GM18858 (cell line): Measurements from ENCODE around the gene EPB41L3.
"Not testable (repeated sequence)": the region's sequence is repeated elsewhere in the genome, so short reads cannot be mapped to it uniquely, and the experiment has no call there.

Experiments
- ATAC-seq: cut with Tn5 transposase; IDR thresholded peaks from one replicate; pipeline ENCODE4 v1.9.1; 2021; ENCODE audit not compliant: unreplicated experiment

The EPB41L3 gene

DNA sequence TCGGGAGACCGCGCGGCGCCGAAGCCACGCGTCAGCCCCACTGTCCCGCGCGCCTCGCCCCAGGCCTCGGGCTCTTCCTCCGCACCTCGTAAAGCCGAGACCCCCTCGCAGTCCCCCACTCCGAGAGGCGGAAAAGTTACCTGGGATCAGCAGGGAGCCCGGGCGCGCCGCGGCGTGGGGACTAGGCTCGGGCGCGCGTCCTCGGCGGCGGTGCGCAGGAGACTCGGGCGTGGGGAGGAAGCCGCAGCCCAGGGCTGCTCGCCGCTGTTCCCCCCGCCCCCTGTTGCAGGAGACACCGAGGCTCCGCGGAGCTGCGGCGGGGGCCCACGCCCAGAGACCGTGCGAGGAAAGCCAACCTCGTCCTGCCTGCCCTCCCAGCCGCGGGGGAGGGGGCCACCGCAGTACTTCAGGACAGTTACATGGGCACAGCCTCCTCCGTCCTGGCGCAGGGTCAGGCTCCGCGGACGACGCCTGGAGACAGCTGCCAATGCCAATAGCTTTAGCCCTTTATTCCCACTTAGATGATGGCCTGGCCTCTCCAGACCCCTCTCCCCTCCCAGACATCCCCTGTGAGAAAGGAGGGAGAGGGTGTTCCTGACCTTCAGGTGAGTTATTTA, at the start of gene EPB41L3:
EPB41L3 (minus strand) TSS at position 225 of the 617 bp plus-strand sequence. CDS start 54,814 bp downstream, outside the sequence.
- ATAC-seq = no peak

DNA sequence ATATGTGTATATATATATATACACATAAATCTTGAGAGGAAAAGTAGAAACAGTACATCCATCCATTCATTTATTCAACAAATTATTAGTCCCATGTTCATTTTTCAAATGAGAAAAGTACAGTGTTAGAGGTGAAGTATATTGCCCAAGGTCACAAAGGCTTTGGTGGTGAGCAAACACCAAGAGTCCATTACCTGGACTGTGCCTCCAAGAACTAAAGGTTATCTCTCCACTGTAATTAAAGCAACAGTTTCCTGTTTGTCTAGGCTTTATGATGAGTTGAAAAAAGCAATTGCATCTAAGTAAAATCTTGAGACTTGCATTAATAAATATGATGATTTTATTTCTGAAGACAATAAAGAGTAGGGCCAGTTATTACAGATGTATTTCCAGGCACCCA, 44.7 kb upstream of the EPB41L3 start:
- no peak for ATAC-seq

DNA sequence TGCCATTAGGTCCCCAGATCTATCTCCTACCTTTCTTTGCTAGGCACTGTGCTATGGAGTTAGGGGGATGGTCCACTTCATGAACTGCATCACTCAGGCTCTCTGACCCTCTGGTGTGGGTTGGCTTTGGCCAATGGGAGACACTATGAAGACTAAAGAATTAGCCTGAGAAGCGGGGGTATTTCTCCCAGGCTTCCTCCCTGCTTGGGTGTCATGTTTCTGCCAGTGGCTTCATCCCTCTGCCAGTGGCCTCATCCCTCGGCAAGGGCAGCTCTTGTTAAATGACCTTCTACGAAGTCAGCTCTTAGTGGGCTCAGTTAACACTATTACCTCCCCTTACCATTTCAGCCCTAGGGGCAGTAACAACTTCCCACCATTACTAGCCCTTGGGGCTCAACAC, 41.9 kb upstream of the EPB41L3 start:
- ATAC-seq = no peak

DNA sequence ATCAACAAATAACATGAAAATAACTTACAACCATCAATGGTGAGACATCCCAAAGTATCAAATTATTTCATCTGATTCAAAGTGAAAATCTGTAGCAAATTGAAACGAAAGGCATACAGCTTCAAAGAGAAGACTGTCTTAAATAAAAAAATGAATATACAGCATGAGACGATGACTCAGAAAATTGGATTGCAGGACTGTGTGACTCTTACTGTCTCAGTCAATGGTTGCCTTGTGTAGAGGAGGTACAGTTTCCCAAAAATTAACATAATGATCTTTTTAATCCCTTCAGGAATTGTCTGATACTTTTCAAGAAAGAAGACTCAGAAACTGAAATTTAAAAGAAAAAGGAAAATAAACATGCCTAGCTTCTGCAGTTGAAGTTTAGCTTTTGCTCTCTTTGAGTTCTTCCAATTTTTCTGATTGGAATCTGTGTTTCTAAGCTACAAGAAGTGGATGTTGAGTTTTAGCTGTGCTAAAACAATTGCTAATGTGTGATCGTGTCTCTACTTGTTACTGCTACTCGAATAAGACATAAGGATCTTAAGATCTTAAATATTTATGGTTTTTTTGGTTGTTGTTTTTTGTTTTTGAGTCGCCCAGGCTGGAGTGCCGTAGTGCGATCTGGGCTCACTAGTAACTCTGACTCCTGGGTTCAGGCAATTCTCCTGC, 41.1 kb upstream of the EPB41L3 start:
- no peak for ATAC-seq

DNA sequence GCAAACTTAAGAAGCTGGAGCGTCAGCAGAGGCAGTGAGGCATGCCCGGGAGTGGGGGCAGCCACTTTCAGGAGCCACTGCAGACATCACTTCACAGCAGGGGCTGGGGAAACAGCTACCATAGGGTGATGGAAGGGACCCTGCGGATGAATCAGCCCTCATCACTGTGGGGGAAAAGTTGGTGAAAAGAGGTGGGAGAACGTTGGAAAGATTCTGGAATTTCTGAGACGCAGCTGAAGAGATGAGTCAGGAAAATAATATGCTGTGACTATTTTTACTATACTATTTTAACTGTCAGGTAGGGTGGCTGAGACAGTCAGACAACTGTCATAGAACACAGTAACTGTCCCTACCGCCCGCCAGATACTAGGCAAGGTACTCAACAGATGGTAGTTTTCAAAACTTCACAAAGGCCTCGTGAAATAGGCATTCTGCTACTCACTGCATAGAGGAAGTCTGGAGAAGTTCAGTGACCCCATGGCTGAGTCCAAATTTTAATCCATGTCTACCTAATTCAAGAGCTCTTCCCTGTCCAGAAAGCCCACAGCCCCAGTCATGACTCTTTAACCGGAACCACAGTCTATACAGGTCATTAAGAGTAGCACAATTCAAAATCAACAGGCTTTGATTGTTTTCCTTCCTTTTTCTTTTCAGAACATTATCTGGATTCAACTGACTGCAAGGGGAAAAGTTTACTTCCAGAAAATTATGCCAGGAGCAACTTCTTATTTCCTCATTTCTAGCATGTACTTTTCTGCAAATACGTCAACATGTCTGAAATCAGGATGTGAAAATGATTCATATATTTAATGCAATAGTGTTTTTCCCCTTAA, 39.3 kb upstream of the EPB41L3 start:
- ATAC-seq = no peak

DNA sequence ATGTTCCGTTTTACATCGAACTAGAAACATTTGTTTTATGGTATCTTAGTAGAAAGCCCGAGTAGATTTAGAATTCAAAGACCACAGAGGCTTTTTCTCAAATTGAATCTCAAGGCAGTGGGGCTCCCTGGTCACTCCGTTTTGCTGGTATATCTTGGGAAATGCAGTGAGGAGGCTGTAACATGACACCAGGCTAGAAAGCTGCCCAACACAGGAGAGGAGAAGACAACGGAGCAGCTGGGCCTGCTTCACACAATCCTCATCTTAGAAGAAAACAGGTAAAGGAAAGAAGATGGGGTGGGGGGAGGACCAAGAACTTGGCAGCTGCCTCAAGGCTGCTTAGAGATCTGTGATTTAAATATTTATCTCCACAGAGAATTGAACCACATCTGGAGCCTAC, 38.3 kb upstream of the EPB41L3 start:
- no peak for ATAC-seq

DNA sequence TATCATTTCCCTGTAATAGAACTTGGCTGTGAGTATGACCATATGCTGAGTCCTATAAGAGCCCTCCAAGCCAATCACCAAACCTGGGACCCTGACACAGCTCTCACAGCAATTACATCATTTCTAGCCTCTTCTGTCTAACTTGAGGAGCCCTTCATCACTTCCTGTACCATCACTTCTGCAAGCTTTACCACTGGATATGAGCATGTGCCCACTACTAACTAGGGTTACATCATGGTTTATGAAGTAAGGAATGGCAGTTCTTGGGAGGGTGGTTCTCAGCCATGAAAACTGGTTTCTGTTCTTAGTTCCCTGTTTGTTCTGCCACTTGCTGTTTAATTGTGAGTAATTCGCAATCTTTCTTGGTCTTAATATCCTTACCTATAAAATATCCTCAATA, 31.0 kb upstream of the EPB41L3 start:
- no peak for ATAC-seq

DNA sequence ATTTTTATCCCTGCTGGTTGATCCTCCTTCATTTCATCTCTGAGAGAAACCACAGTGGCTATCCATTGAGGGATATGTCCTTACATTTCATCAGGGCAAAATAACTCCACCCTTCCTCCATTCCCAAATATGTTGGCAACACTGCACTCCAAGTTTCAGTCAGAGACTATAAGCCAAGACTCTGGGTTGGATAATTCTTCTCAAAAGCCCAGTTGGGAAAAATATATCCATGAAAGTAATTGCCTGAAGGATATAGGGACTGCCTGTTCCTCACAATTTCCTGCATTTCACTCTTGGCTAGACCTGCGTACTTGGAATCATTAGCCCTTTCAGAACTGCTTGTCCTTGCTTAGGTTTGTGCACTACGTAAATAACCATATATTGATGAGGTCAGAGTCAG, 27.9 kb upstream of the EPB41L3 start:
- no peak for ATAC-seq

DNA sequence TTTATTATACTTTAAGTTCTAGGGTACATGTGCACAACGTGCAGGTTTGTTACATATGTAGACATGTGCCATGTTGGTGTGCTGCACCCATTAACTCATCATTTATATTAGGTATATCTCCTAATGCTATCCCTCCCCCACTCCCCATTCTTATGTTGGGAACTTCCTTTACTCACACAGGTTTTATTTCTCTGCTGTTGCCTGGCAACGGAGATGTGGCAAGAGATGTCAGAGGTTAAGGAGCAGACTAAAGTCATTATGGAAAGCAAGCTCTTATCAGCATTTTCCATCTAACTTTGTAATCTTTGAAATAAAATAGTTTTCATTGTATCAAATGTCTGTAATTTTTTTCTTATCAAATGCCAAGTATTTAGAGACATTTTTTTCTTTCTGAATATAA, 26.8 kb upstream of the EPB41L3 start:
- not testable (repeated sequence) for ATAC-seq

DNA sequence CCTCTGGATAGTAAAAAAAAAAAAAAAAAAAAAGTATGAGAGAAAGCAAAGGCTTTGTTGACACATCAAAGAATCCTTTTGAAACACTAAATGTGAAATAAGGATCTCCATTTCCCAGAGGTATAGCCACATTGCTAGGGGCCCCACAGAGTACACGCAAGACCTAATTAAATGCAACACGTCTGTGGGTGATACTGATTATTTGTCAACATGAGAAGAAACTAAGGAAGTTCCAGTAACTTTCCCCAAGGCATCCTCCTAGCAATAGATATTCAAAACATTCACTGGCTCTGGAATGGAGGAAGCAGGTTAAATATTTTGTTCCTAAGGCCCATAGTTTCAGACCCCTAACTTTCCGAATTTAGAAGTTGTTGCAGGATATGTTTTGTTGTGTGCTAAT, 24.6 kb upstream of the EPB41L3 start:
- no peak for ATAC-seq

DNA sequence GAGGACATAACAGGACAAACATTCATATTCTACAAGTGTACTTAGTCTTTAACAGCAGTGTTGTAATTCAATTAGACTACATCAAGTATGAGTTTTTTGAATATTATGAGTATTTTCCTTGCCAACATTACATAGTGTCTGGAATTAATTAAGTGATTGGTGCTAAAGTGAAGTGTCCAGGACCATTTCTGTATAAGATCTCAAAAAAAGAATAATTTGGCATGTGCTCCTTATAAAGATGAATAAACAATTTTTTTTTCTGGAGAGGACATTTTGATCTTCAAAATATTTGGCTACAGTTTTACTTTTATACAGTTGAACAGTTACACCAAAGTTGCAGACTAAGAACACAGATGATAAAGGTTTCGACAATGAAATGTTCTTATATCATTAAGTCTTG, 15.1 kb upstream of the EPB41L3 start:
- no peak for ATAC-seq

DNA sequence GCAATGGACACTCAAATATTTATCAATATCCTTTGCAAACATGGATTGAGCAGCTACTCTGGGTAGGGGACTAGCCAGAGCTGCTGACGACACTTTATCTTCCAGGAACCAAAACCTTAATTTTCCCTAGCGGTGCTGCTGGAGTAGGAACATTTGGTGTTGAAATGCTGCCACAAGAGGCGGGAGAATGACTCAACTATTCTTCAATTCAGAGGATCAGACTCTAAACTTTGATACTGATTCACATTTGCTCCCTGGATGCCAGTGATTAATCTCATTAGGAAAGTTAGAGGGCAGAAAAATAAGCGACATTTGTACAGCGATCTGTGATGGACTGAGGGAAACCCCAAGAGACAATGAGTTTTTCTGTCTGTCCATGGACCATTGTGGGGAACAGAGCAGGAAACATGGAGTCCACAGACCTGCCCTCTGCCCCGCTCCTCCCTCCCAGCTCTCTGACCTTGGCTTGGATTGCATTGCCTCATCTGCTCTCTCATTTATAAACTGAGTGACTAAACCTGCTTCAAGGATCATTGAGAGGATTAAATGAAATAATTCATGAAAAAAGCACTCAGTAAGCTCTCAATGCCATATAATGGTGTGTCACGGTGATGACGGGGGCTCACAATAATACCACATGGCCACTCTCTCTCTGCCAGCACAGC, 12.6 kb upstream of the EPB41L3 start:
- ATAC-seq = no peak

DNA sequence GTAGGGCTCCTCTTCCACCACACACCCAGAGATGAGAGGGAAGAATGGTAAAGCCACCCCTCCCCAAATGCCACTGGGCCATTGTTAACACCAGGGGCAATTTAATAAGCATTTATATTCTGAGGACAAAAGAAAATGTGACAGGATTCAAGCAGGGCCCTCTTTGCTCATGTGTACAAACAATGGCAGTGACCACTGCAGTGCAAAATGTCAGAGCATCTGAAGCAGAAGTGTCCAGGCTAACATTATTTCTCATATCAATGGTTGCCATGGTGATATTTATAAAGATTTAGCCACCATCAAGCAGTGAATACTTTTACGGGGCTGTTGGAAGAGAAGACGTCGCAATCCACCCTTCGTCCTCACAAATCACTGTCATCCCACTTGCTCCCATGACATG, 10.8 kb upstream of the EPB41L3 start:
- no peak for ATAC-seq

DNA sequence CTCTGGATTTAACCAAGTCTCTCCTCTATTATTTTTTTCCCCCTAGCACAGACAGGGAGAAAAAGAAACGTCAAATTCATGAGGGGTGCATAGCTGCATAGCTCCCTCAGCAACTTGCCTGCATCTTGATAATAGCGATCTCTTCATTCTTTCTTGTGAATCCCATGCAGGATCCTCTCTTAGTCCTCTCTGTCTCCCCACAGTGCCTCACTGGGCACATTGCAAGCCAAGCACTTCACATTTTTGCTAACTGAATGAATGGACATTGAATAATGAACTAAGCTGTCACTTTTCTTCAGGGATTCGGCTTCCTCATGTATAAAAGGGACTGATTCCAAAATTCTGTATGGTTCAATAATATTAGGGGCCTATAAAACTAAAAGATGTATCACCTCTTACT, 2.9 kb upstream of the EPB41L3 start:
- ATAC-seq = no peak

DNA sequence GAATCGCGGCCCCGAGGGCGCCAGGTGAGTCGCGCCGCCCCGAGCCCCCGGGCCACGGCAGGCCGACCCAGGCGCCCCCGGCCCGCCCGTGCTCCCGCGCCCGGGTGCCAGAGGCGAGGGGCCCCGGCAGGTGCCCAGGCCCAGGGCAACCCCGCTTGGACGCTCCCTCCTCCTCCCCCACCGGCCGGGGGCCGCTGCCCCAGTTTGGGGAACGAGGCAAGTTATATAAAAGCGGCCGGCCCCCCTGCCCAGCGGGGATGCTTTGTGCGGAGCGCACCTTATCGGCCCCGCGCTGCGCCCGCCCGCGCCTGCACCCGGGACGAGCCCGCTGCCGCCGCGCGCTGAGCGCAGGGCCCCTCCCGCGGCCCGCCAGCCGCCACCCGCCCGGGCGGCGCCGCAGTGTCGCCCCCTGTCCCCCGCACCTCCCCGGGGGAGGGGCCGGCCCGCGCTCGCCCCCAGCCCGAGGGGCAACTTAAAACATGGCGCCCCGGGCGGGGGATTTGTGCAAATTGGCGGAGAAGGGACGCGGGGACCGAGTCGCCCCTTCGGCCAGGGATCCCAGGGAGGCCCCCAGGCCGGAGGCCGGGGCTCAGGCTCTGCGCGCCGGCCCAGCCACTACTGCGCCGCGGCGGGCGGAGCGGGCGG, 639 bp downstream of the EPB41L3 start:
- no peak for ATAC-seq

DNA sequence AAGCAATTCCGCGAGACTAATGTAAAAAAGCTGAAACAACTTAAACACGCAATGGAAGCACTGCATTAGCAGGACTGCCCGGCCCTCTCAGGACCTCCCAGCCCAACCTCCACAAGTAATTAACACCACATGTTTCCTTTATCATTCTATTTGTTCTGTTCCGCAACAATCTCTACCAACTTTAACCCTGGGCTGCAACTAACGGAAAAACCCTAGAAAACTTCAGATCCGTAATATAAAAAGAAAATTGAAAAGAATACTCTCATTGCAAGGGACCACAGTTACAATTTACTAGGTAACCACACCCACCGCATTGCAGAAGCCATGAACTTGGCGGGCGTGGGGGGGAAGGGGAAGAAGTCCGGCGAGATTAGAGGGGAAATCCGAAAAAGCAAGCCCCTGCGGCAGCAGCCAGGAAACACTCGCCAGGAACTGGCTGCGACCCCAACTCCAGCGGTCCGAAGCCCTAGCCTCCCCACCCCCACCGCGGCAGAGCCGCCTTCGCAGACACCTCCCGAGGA, 1.2 kb downstream of the EPB41L3 start:
- no peak for ATAC-seq

DNA sequence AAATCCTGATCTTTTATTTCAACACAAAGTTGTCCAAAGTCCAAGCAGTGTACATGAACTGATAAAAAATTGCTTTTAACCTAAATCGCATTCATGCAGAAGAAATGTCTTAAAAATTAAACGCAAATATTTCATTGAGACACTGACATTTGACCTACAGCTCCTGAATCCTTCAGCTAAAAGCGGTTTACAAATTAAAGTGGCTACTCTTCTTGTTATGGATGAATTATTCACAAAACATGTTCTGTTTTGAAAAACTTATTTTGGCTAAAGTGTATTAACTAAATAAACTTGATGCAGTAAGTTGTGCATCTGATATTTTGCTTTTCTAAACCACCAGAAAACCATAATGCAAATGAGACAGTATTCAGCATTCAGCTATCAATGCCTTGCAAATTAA, 2.2 kb downstream of the EPB41L3 start:
- ATAC-seq = no peak

DNA sequence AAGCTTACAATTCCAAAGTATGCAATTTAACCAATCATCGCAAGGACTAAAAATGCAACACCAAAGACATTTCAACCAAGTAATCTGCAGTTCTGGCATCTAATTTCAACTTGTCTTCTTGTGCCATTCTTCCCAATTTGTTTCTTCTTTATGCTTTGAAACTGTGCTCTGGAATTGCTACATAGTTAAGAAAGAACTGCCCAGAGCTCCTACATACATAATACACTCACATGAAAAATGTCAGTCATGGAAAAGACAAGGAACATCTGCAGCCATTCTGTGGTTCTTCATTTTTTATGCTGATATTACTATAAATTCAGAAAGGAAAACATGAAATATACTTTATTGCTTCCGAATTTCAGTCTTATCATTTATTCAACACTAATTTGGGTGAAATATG, 4.4 kb downstream of the EPB41L3 start:
- no peak for ATAC-seq

DNA sequence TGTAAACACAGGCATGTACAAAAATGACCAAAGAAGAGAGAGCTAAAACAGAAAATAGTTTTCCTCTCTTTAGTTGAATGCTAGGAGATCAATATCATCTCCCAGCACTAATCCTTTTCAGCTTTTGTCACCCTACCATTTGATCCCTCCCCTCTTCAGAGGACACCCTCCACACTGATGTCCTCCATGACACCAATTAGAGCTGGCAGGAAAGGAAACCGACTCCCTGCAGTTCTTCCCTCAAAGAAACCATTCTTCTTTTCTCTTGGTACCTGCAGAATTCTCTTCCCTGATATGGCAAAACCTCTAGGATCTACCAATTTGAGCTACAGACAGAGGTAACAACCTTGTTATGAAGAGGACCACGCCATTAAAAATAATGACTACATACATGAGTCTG, 5.3 kb downstream of the EPB41L3 start:
- ATAC-seq = no peak

DNA sequence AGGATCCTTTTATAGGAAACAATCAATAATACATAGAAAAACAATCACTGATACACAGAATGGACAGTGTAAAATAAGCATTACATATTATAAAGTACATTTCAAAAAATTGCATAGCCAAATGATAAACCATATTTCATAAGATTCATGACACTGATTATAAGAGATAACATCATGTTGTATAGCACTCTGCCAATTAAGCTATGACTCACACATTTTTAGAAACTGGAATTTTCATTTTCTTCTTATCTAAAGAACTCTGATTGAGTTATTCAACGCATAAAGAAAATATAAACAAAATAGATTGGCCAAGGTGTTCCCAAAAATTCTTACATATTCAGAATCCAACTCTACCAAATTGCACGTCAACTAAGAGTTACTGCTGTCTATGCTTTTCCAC, 5.9 kb downstream of the EPB41L3 start:
- ATAC-seq = no peak

DNA sequence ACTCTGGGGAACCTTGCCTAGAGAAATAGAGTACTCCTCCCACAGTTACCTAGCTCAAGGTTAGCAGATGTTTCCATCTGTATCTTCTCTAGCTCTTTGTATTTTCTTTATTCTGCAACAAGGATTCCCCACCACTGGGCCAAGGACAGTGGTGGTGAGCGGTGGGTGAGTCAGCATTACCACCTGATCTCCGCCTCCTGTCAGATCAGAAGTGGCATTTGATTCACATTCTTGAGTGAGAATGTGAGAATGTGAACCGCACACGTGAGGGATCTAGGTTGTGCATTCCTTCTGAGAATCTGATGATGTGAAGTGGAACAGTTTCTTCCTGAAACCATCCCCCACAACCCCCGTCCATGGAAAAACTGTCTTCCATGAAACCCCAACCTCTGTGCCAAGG, 9.0 kb downstream of the EPB41L3 start:
- no peak for ATAC-seq
